OCI-LY1 (cell line): ENCODE measurements around the gene ABCB6.
A peak's percentile ranks its signal among the peaks of the same experiment; 100 is the strongest.

Experiments
- H2AFZ ChIP-seq: fragments of 200-600 bp; sonication (generic), shearing (Covaris generic); 2 replicates; pipeline ENCODE4 v1.6.0; 2014; ENCODE audit warnings: antibody characterized with exemption, mild to moderate bottlenecking, low read length
- H3F3A ChIP-seq: fragments of 200-600 bp; sonication (generic), shearing (Covaris generic); 2 replicates; pipeline ENCODE4 v1.6.0; 2014; ENCODE audit warnings: mild to moderate bottlenecking, antibody characterized with exemption, low read length, moderate library complexity; ENCODE audit not compliant: insufficient read depth
- H3K27ac ChIP-seq: fragments of 200-600 bp; sonication (generic); 2 replicates; pipeline ENCODE4 v1.5.1; 2014; ENCODE audit warnings: low read length, mixed run types, mild to moderate bottlenecking, low read depth; ENCODE audit not compliant: poor library complexity, severe bottlenecking
- H3K27me3 ChIP-seq: fragments of 200-600 bp; sonication (generic); 2 replicates; pipeline ENCODE4 v1.6.0; 2014; ENCODE audit warnings: antibody characterized with exemption, mild to moderate bottlenecking, low read length, moderate library complexity; ENCODE audit not compliant: insufficient read depth
- H3K36me3 ChIP-seq: fragments of 200-600 bp; sonication (generic); 2 replicates; pipeline ENCODE4 v1.6.1; 2014; ENCODE audit warnings: mild to moderate bottlenecking, antibody characterized with exemption, low read length, moderate library complexity, mixed read lengths; ENCODE audit not compliant: insufficient read depth
- H3K4me1 ChIP-seq: fragments of 200-600 bp; sonication (generic); 2 replicates; pipeline ENCODE4 v1.5.1; 2014; ENCODE audit warnings: mild to moderate bottlenecking, low read length, moderate library complexity; ENCODE audit not compliant: insufficient read depth, severe bottlenecking
- H3K4me2 ChIP-seq: fragments of 200-600 bp; sonication (generic), shearing (Covaris generic); 2 replicates; pipeline ENCODE4 v1.6.1; 2014; ENCODE audit warnings: low read length
- H3K4me3 ChIP-seq: fragments of 200-600 bp; sonication (generic); 2 replicates; pipeline ENCODE4 v1.5.1; 2014; ENCODE audit warnings: low read length, low read depth, mild to moderate bottlenecking, mixed read lengths; ENCODE audit not compliant: poor library complexity, severe bottlenecking
- H3K79me2 ChIP-seq: fragments of 200-600 bp; shearing (Covaris generic); 2 replicates; pipeline ENCODE4 v1.6.1; 2016; ENCODE audit warnings: mixed run types, low read length, mixed read lengths; ENCODE audit not compliant: insufficient read depth
- H3K9ac ChIP-seq: fragments of 200-600 bp; sonication (generic), shearing (Covaris generic); 2 replicates; pipeline ENCODE4 v1.6.1; 2014; ENCODE audit warnings: mild to moderate bottlenecking, low read length, mixed read lengths
- H3K9me2 ChIP-seq: fragments of 200-600 bp; sonication (generic), shearing (Covaris generic); 2 replicates; pipeline ENCODE4 v1.6.1; 2014; ENCODE audit warnings: low read depth, mild to moderate bottlenecking, low read length, mixed read lengths
- H3K9me3 ChIP-seq: fragments of 200-600 bp; shearing (Covaris generic); 2 replicates; pipeline ENCODE4 v1.6.1; 2014; ENCODE audit warnings: low read length, mixed read lengths
- H4K20me1 ChIP-seq: fragments of 200-600 bp; sonication (generic), shearing (Covaris generic); 2 replicates; pipeline ENCODE4 v1.6.0; 2016; ENCODE audit warnings: mild to moderate bottlenecking, low read length; ENCODE audit not compliant: insufficient read depth
- CTCF ChIP-seq: fragments of 200-600 bp; sonication (generic), shearing (Covaris generic); IDR thresholded peaks from 2 replicates; pipeline ENCODE4 v1.5.1; 2017; ENCODE audit warnings: mild to moderate bottlenecking, antibody characterized with exemption, low read length, moderate library complexity, mixed read lengths
- EZH2 ChIP-seq: fragments of 200-600 bp; sonication (generic), shearing (Covaris generic); IDR thresholded peaks from 2 replicates; pipeline ENCODE4 v1.8.0; 2017; ENCODE audit warnings: borderline replicate concordance, mixed run types, mild to moderate bottlenecking, antibody characterized with exemption, low read length, moderate library complexity, mixed read lengths

The ABCB6 gene

GRCh38 chr2:219234331-219234730 lies 15.6 kb upstream of the ABCB6 start:
- no peaks in the 10 kb centered on the region for H3K79me2 ChIP-seq
- H2AFZ ChIP-seq = no peak overlapping the region
- no peaks in the 10 kb centered on the region for H3F3A ChIP-seq
- H3K4me2 ChIP-seq = no peak overlapping the region
- H3K4me3 ChIP-seq = no peak overlapping the region
- H3K9ac ChIP-seq = no peak overlapping the region
- H3K9me2 ChIP-seq = no peaks in the 10 kb centered on the region
- H4K20me1 ChIP-seq = no peaks in the 10 kb centered on the region
- H3K4me1 ChIP-seq = peaks cover 9% of the 10 kb centered on the region
- no peak overlapping the region for H3K27ac ChIP-seq
- TF ChIP-seq EZH2 (no peak), CTCF (no peak)
- H3K27me3 ChIP-seq = no peaks in the 10 kb centered on the region
- H3K36me3 ChIP-seq = peaks cover 73% of the 10 kb centered on the region
- H3K9me3 ChIP-seq = no peaks in the 10 kb centered on the region

DNA sequence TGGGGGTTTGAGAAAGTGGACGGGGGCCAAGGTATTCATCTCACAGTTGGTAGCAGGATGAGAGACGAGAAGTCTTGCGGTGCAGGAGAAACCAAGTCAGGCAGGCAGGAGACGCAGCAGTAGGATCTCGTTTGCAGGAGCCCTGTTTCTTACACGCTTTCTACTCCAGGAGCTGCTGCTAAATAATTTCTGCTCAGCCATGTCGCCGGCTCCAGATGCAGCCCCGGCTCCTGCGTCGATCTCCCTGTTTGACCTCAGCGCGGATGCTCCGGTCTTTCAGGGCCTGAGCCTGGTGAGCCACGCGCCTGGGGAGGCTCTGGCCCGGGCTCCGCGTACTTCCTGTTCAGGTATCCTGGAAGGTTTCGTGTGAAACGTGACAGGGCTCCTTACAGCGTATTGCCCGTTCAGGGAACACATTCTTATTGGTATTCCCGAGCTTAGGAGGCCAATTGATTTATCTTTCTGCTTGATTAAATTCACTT lies 11.3 kb upstream of the ABCB6 start:
- Histone ChIP-seq H3K4me3 (peak overlapping the region; percentile 87), H3K4me2 (peak overlapping the region; percentile 73), H3K27me3 (no peaks in the 10 kb centered on the region), H3K79me2 (peaks cover 13% of the 10 kb centered on the region), H3K27ac (peak overlapping the region; percentile 75), H2AFZ (no peak overlapping the region), H3K9me3 (no peaks in the 10 kb centered on the region), H3F3A (no peaks in the 10 kb centered on the region), H3K9me2 (no peaks in the 10 kb centered on the region), H4K20me1 (no peaks in the 10 kb centered on the region), H3K36me3 (peaks cover 57% of the 10 kb centered on the region), H3K9ac (peak overlapping the region; percentile 85), H3K4me1 (peaks cover 24% of the 10 kb centered on the region)
- TF ChIP-seq EZH2 (no peak), CTCF (no peak)

DNA sequence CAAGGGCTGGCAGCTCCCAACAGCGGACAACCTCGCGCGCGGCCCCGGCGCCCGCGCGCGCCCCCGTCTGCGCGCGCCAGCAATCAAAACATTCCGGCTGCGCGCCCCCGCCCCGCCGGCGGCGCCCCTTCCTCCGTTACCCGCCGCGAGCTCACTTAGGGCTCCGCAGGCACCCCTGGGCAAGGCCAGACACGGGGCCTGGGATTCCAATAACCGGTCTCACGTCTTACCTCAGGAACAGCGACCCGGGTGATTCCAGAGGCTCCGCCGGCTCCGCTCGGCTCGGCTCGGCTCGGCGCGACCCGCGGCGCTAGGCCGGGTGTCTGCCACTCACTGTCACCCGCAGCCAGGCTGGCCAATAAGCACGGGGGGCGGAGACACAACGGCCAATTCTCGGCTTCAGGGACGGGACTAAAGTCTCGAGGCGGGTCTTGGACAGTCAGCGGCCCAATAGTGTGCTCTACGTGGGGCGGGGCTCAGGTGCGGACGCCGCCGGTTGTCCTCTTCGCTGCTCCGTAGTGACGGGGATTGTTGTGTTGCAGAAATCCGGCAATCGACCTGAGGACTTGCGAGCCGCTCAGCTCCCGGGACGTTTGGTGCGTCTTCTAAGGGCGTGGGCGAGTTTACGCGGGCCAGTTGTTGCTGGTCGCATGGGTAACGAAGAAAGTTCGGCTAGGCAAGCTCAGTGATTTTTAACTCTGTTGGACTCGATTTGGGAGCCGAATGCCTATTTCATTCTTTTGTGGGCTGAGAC lies 10.7 kb upstream of the ABCB6 start, which contains the start of the genes ANKZF1 and ATG9A:
Gene ANKZF1 (plus strand): TSS at position 502 of the 754 bp plus-strand sequence. CDS start 452 bp downstream, outside the sequence.
Gene ATG9A (minus strand): TSS at position 332 of the 754 bp plus-strand sequence. CDS start 1,612 bp downstream, outside the sequence.
- no peak for TF ChIP-seq EZH2
- Histone ChIP-seq H3K36me3 (peaks cover 57% of the 10 kb centered on the region), H2AFZ (no peak within 1 kb of the TSS)

More for the DNA sequence above, 10.7 kb upstream of the ABCB6 start, which contains the start of the genes ANKZF1 and ATG9A:
- Histone ChIP-seq H3K4me3 (peak within 1 kb of the TSS; percentile 87), H3K9ac (peak within 1 kb of the TSS; percentile 100), H3K27me3 (no peaks in the 10 kb centered on the region), H3F3A (no peaks in the 10 kb centered on the region), H3K4me2 (peak within 1 kb of the TSS; percentile 99), H3K9me3 (no peaks in the 10 kb centered on the region), H3K27ac (peak within 1 kb of the TSS; percentile 75), H3K4me1 (peaks cover 24% of the 10 kb centered on the region), H3K9me2 (no peaks in the 10 kb centered on the region), H4K20me1 (no peaks in the 10 kb centered on the region), H3K79me2 (peaks cover 13% of the 10 kb centered on the region)
